Mesendoderm (in vitro differentiated cells): ENCODE measurements around the gene DUSP9.

Source experiments
- DNase-seq: peaks from one replicate; pipeline ENCODE4 v3.0.0; 2013
- H2AK5ac ChIP-seq: 2 replicates; pipeline ENCODE4 v1.6.1; 2013; ENCODE audit warnings: low read length, inconsistent platforms
- H2BK120ac ChIP-seq: 2 replicates; pipeline ENCODE4 v1.6.1; 2013; ENCODE audit warnings: low read depth, mild to moderate bottlenecking, low read length, moderate library complexity, mixed read lengths
- H2BK15ac ChIP-seq: replicated peaks from 2 replicates; pipeline ENCODE4 v1.6.1; 2013; ENCODE audit warnings: low read depth, mild to moderate bottlenecking, moderate library complexity
- H2BK5ac ChIP-seq: 2 replicates; pipeline ENCODE4 v1.6.1; 2013; ENCODE audit warnings: low read length, inconsistent platforms
- H3K18ac ChIP-seq: 2 replicates; pipeline ENCODE4 v1.6.1; 2013; ENCODE audit warnings: mild to moderate bottlenecking, low read length, mixed read lengths
- H3K23ac ChIP-seq: one replicate; pipeline ENCODE4 v1.6.1; 2013; ENCODE audit warnings: low read length
- H3K27ac ChIP-seq: 2 replicates; pipeline ENCODE4 v1.5.1; 2013; ENCODE audit warnings: low read depth, mild to moderate bottlenecking, inconsistent platforms, low read length, moderate library complexity
- H3K27me3 ChIP-seq: 2 replicates; pipeline ENCODE4 v1.6.1; 2013; ENCODE audit warnings: low read length, control low read depth, mild to moderate bottlenecking, inconsistent platforms; ENCODE audit not compliant: insufficient read depth, poor library complexity
- H3K36me3 ChIP-seq: 2 replicates; pipeline ENCODE4 v1.6.1; 2013; ENCODE audit warnings: low read length, inconsistent platforms; ENCODE audit not compliant: control insufficient read depth, insufficient read depth
- H3K4ac ChIP-seq: one replicate; pipeline ENCODE4 v1.6.1; 2013; ENCODE audit warnings: low read depth, mild to moderate bottlenecking, low read length, moderate library complexity
- H3K4me1 ChIP-seq: 2 replicates; pipeline ENCODE4 v1.6.1; 2013; ENCODE audit warnings: low read depth, low read length, inconsistent platforms; ENCODE audit not compliant: control insufficient read depth
- H3K4me2 ChIP-seq: 2 replicates; pipeline ENCODE4 v1.6.1; 2013; ENCODE audit warnings: low read length
- H3K4me3 ChIP-seq: 2 replicates; pipeline ENCODE4 v1.5.1; 2013; ENCODE audit warnings: mild to moderate bottlenecking, low read length
- H3K56ac ChIP-seq: one replicate; pipeline ENCODE4 v1.6.1; 2013; ENCODE audit warnings: low read length
- H3K79me1 ChIP-seq: 2 replicates; pipeline ENCODE4 v1.6.1; 2013; ENCODE audit warnings: low read length, inconsistent platforms
- H3K79me2 ChIP-seq: 2 replicates; pipeline ENCODE4 v1.6.1; 2013; ENCODE audit warnings: mild to moderate bottlenecking, low read length; ENCODE audit not compliant: control insufficient read depth, insufficient read depth
- H3K9ac ChIP-seq: 2 replicates; pipeline ENCODE4 v1.6.1; 2013; ENCODE audit warnings: low read length, inconsistent platforms
- H4K5ac ChIP-seq: one replicate; pipeline ENCODE4 v1.6.1; 2013; ENCODE audit warnings: low read length
- H4K8ac ChIP-seq: one replicate; pipeline ENCODE4 v1.6.1; 2013; ENCODE audit warnings: low read depth, mild to moderate bottlenecking, control low read depth, low read length, moderate library complexity
- WGBS: extraction: QIAGEN DNeasy Blood & Tissue Kit; methylation state at CpG from one replicate; pipeline ENCODE4 v1.1.7; 2013; ENCODE audit warnings: low lambda C conversion rate, missing lambda C conversion rate; ENCODE audit not compliant: insufficient coverage; ENCODE audit errors: extremely low coverage; 5-methylcytosine and 5-hydroxymethylcytosine counted together

DUSP9 gene

DNA sequence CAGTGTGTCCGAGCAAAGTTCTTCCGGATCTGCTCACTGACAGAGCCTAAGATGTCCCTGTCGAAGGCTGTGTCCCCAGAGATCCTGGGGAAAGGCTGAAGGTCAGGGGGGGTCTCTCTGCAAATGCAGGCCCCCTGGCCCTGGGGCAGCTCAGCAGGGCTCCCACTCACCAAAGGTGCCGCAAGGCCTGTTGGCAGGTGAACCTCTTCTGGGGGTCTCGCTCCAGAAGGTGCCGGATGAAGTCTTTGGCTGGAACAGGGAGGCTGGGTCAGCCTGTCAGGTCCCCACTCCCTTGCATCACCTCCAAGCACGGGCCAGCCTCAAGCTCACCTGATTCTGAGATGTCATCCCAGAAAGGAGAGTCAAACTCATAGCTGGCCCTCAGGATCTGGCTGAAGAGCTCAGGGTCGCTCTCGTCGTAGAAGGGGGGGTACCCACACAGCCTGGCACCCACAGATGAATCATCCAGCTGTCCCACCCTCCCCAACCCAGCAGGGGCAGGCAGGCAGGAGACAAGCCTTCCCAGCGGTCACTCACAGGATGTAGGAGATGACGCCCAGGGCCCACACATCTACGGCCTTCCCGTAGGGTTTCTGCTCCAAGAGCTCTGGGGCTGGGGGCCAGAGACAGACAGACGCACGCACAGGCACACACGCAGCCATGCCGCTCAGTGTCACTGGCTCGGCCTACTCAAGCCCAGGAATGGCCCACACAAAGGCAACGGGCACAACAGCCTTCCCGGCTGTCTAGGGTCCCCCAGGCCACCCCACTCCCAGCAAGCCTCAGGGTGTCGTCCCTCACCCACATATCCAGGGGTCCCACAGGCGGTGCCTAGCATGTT, 24.0 kb downstream of the DUSP9 start:
- H2BK5ac ChIP-seq, result no peak overlapping the region
- no CpG with 5 or more reads among the region's 23 CpGs for WGBS
- H3K18ac ChIP-seq, result no peak overlapping the region
- H4K5ac ChIP-seq, result no peak overlapping the region
- DNase-seq, result no peak
- H3K79me2 ChIP-seq, result no peaks in the 10 kb centered on the region
- no peak overlapping the region for H2BK120ac ChIP-seq
- no peak overlapping the region for H3K56ac ChIP-seq
- no peak overlapping the region for H2AK5ac ChIP-seq
- H3K79me1 ChIP-seq, result no peaks in the 10 kb centered on the region
- no peaks in the 10 kb centered on the region for H3K36me3 ChIP-seq
- no peak overlapping the region for H3K4ac ChIP-seq
- H3K4me2 ChIP-seq, result no peak overlapping the region
- no peak overlapping the region for H2BK15ac ChIP-seq
- H3K9ac ChIP-seq, result no peak overlapping the region
- H3K4me1 ChIP-seq, result no peaks in the 10 kb centered on the region
- no peaks in the 10 kb centered on the region for H3K27me3 ChIP-seq
- H4K8ac ChIP-seq, result no peak overlapping the region
- H3K27ac ChIP-seq, result no peak overlapping the region
- no peak overlapping the region for H3K4me3 ChIP-seq
- no peak overlapping the region for H3K23ac ChIP-seq

GRCh38 chrX:153671589-153672530, 24.9 kb downstream of the DUSP9 start:
- no peak overlapping the region for H4K8ac ChIP-seq
- no peak overlapping the region for H3K56ac ChIP-seq
- no peaks in the 10 kb centered on the region for H3K36me3 ChIP-seq
- no peak overlapping the region for H2BK5ac ChIP-seq
- no peak overlapping the region for H3K4ac ChIP-seq
- H3K4me1 ChIP-seq, result no peaks in the 10 kb centered on the region
- H3K23ac ChIP-seq, result no peak overlapping the region
- H3K9ac ChIP-seq, result no peak overlapping the region
- DNase-seq, result no peak
- H2BK15ac ChIP-seq, result no peak overlapping the region
- no peak overlapping the region for H3K4me2 ChIP-seq
- no peaks in the 10 kb centered on the region for H3K79me2 ChIP-seq
- no peak overlapping the region for H2BK120ac ChIP-seq
- no peak overlapping the region for H3K27ac ChIP-seq
- H3K4me3 ChIP-seq, result no peak overlapping the region
- H3K18ac ChIP-seq, result no peak overlapping the region
- H3K79me1 ChIP-seq, result no peaks in the 10 kb centered on the region
- no CpG with 5 or more reads among the region's 27 CpGs for WGBS
- H2AK5ac ChIP-seq, result no peak overlapping the region
- no peaks in the 10 kb centered on the region for H3K27me3 ChIP-seq
- no peak overlapping the region for H4K5ac ChIP-seq

DNA sequence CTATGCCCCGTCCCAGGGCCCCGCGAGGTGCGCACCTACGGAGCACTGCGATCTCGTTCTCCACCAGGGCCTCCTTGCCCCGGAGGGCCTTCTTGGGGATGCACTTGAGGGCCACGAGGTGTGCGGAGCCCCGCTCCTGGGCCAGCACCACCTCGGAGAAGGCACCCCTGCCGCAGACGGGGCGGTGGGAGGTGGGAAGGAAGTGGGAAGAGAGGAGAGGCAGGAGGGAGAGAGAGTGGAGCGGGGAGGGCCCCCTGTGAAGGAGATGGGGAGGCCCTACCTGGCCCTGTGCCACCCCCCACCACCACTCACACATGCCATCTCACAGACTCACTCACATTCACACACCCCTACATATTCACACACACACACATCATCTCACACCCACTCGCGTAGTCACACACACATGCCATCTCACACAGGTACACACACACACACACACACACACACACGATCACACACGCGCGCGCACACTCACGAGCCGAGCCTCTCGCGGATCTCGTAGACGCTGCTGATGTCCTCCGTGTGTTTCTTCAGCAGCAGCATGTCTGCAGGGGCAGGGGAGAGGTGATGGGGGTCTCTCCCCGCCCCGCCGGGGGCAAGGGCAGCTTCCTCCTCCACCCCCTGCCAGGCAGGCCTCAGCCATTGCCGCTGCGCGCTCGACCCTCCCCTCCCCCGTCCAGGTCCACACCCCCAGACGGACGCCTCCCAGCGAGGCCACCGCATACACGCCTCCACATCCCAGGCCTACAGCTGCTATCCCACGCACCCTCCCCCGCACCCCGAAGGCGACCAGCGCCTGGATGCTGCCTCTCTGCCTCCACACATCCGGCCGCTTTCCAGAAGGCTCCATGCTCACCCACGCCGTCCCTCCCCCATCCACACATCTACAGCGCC, 25.8 kb downstream of the DUSP9 start:
- no peak overlapping the region for H3K4ac ChIP-seq
- H3K36me3 ChIP-seq, result no peaks in the 10 kb centered on the region
- H3K4me3 ChIP-seq, result no peak overlapping the region
- no peak overlapping the region for H2BK120ac ChIP-seq
- H3K27ac ChIP-seq, result no peak overlapping the region
- H3K4me1 ChIP-seq, result no peaks in the 10 kb centered on the region
- H3K4me2 ChIP-seq, result no peak overlapping the region
- H3K56ac ChIP-seq, result no peak overlapping the region
- no peak overlapping the region for H3K23ac ChIP-seq
- H3K79me1 ChIP-seq, result no peaks in the 10 kb centered on the region
- H3K27me3 ChIP-seq, result no peaks in the 10 kb centered on the region
- H2AK5ac ChIP-seq, result no peak overlapping the region
- DNase-seq, result no peak
- H3K79me2 ChIP-seq, result no peaks in the 10 kb centered on the region
- H4K5ac ChIP-seq, result no peak overlapping the region
- H3K9ac ChIP-seq, result no peak overlapping the region
- no peak overlapping the region for H2BK15ac ChIP-seq
- H2BK5ac ChIP-seq, result no peak overlapping the region
- H3K18ac ChIP-seq, result no peak overlapping the region
- WGBS, result 100% methylated on average over 2 of the region's 53 CpGs
- no peak overlapping the region for H4K8ac ChIP-seq

GRCh38 chrX:153673428-153674218, 26.6 kb downstream of the DUSP9 start, which contains the start of gene PNCK:
Gene PNCK (minus strand): TSS chrX:153673813. CDS start chrX:153673076, 737 bp downstream.
- no peak within 1 kb of the TSS for H2BK5ac ChIP-seq
- no peak within 1 kb of the TSS for H3K56ac ChIP-seq
- H3K4ac ChIP-seq, result no peak within 1 kb of the TSS
- no peak within 1 kb of the TSS for H3K18ac ChIP-seq
- H4K8ac ChIP-seq, result no peak within 1 kb of the TSS
- no peak within 1 kb of the TSS for H2BK15ac ChIP-seq
- H2BK120ac ChIP-seq, result no peak within 1 kb of the TSS
- H4K5ac ChIP-seq, result no peak within 1 kb of the TSS
- no CpG with 5 or more reads among the region's 98 CpGs for WGBS
- no peak within 1 kb of the TSS for H3K4me3 ChIP-seq
- H3K4me1 ChIP-seq, result no peaks in the 10 kb centered on the region
- no peak within 1 kb of the TSS for H3K4me2 ChIP-seq
- H3K9ac ChIP-seq, result no peak within 1 kb of the TSS
- no peak within 1 kb of the TSS for H3K27ac ChIP-seq
- H3K79me2 ChIP-seq, result no peaks in the 10 kb centered on the region
- H3K36me3 ChIP-seq, result no peaks in the 10 kb centered on the region
- H3K79me1 ChIP-seq, result no peaks in the 10 kb centered on the region
- no peak within 1 kb of the TSS for H3K23ac ChIP-seq
- no peaks in the 10 kb centered on the region for H3K27me3 ChIP-seq
- no peak for DNase-seq
- no peak within 1 kb of the TSS for H2AK5ac ChIP-seq
